Measurements from ENCODE around the gene GPR89B.
"Not testable (repeated sequence)": the region's sequence is repeated elsewhere in the genome, so short reads cannot be mapped to it uniquely, and the experiment has no call there.

Gene GPR89B

DNA sequence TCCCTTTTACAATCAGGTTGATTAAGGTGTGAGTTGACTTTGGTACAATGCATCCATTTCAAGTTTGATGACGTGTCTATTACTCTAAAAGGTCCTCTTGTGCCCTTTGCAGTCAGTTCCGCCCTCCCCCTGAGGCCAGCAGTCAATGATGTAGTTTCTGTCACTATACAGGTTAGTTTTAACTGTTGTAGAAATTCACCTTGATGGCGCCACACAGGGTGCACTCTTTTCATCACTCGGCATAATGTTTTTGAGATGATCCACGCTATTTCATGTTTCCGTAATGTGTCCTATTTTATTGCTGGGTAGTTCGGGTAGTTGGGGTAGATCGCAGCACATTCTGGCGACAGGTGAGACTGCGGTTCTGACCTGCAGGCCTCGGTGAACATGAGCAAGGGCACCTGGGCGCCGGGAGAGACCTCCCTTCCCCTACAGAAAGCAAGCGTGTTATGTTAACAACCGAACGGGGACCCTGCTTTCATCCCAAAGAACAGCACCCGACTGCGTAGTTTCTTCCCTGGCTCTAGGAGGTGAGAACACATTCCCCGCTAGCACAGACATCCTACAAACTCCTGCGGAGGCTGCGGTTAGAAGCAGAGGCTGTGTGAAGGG lies 109.7 kb downstream of the GPR89B start:
- not testable (repeated sequence) for DNase-seq

DNA sequence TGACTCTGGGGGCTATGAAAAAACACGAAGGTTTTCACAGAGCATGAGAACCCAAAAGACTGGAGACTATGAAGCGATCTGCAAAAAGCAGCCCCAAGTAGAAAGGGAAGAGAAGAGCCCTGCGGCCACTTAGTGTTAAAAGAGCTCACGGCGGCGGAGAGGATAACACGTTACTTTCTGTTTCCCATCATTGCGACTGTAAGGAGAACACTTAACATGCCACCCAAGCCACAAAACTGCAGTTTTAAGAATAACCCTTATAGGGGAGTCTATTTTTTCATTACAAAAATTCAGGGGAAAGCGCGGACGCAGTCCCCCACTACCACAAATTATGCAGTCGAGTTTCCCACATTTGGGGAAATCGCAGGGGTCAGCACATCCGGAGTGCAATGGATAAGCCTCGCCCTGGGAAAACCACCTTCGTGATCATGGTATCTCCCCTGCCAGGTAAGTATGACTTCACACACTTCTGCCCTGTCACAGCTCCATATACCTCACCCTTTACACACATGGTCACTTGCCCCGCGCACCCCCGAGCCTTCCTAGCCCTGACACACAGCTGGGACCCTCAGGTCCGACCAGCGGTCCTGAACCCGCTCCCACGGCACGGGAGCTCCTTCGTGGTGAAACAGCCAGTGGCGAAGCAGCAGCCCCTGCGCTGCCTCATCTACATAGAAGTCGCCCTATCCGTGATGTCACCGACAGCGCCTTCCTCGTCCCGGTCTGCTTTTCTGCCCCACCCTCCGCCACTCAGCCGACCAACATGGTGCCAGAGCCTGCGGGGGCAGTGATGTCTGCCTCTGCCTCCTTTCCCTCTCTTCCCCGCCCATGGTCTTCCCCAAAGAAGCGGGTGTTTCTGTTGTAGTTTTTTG lies 110.5 kb downstream of the GPR89B start:
- peak in 1 of 2 donors; percentile 37 for DNase-seq

Measured in bone marrow (tissue), 2 donors.